ENCODE results near the gene ZNF326.

- TF ChIP-seq CEBPB (IDR thresholded peaks at IDR 0.05) (no peak), TEAD4 (IDR thresholded peaks at IDR 0.05) (no peak), TAF1 (IDR thresholded peaks at IDR 0.05; ENCODE audit: low read depth) (no peak), CREB1 (IDR thresholded peaks at IDR 0.05; ENCODE audit: low read depth) (no peak), YY1 (IDR thresholded peaks at IDR 0.05; ENCODE audit: low read depth) (no peak), FOXM1 (IDR thresholded peaks at IDR 0.05; ENCODE audit: borderline replicate concordance, low read depth) (no peak), MAX (IDR thresholded peaks at IDR 0.05) (no peak)
- TF ChIP-seq, protein P1, sequence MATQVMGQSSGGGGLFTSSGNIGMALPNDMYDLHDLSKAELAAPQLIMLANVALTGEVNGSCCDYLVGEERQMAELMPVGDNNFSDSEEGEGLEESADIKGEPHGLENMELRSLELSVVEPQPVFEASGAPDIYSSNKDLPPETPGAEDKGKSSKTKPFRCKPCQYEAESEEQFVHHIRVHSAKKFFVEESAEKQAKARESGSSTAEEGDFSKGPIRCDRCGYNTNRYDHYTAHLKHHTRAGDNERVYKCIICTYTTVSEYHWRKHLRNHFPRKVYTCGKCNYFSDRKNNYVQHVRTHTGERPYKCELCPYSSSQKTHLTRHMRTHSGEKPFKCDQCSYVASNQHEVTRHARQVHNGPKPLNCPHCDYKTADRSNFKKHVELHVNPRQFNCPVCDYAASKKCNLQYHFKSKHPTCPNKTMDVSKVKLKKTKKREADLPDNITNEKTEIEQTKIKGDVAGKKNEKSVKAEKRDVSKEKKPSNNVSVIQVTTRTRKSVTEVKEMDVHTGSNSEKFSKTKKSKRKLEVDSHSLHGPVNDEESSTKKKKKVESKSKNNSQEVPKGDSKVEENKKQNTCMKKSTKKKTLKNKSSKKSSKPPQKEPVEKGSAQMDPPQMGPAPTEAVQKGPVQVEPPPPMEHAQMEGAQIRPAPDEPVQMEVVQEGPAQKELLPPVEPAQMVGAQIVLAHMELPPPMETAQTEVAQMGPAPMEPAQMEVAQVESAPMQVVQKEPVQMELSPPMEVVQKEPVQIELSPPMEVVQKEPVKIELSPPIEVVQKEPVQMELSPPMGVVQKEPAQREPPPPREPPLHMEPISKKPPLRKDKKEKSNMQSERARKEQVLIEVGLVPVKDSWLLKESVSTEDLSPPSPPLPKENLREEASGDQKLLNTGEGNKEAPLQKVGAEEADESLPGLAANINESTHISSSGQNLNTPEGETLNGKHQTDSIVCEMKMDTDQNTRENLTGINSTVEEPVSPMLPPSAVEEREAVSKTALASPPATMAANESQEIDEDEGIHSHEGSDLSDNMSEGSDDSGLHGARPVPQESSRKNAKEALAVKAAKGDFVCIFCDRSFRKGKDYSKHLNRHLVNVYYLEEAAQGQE (IDR thresholded peaks at IDR 0.05; ENCODE audit: low read depth), result no peak
Measured at GRCh38 chr1:89953929-89954328, 41.0 kb upstream of the ZNF326 start.
